Measurements from ENCODE around the gene TTF2. TPM values are rescaled to one million over a fixed set of nuclear protein-coding genes. Genes with fewer than 3 reads are reported as not detected.

Gene TTF2
- total RNA-seq (2014; rRNA removed; shearing (Covaris generic); ENCODE audit: low replicate concordance) = 29.5 and 49.5 TPM in 2 replicates

DNA sequence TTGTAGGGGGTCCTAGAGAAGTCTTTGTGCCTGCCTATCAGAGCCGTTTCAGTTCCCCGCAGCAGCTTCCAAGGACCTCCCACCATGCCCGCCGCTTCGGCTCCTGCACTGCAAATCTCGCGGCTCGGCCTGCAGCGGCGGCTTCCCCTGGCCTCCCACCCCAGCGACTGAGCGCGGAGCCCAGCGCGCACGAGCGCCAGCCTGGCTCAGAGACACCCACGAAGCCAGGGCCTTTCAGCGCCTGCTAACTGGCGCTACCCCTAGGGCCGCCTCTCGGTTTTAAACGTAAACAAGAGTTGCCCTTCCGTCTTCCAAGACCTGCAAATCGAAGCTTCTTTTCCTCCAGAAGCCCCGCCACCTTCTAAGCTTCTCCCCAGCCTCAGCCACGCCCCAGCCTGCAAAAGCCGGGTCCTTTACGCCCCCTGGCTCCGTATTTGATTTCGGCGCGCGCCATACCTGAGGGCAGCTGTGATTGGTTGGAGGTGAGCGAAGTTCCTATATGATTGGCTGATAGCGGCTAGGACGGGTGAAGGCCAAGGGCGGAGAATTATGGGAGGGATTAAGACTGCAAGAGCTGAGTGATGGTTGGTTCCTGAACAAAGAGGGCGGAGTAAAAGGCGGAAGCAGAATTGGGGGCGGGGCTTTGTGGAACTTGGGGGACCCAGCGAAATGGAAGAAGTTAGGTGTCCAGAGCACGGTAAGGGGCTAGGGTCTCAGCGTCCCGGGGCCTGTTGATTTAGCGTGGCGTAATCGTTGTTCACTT is at the start of gene TTF2:
TTF2 (plus strand) TSS at position 649 of the 763 bp plus-strand sequence; CDS start at position 670, 21 bp downstream.
- Histone ChIP-seq H3K9me2 (replicated peaks; ENCODE audit: insufficient read depth, low read length) (no peaks in the 10 kb centered on the region), H3K27me3 (ENCODE audit: low read length) (no peaks in the 10 kb centered on the region), H4K20me1 (ENCODE audit: insufficient read depth, low read depth, low read length) (no peaks in the 10 kb centered on the region), H2AFZ (ENCODE audit: low read length) (peak within 1 kb of the TSS; percentile 90), H3K36me3 (ENCODE audit: insufficient read depth, low read length) (peaks cover 28% of the 10 kb centered on the region), H3K79me2 (ENCODE audit: low read length) (peaks cover 64% of the 10 kb centered on the region), H3K4me1 (ENCODE audit: low read length) (peaks cover 41% of the 10 kb centered on the region), H3K4me3 (ENCODE audit: low read length) (peak within 1 kb of the TSS; percentile 88), H3K9ac (ENCODE audit: low read length) (peak within 1 kb of the TSS; percentile 82), H3K9me3 (ENCODE audit: low read length) (no peaks in the 10 kb centered on the region), H3K27ac (ENCODE audit: low read length) (peak within 1 kb of the TSS; percentile 89), H3K4me2 (ENCODE audit: low read depth, low read length, poor library complexity, severe bottlenecking) (peak within 1 kb of the TSS; percentile 97)
- peak; percentile 99 for DNase-seq

DNA sequence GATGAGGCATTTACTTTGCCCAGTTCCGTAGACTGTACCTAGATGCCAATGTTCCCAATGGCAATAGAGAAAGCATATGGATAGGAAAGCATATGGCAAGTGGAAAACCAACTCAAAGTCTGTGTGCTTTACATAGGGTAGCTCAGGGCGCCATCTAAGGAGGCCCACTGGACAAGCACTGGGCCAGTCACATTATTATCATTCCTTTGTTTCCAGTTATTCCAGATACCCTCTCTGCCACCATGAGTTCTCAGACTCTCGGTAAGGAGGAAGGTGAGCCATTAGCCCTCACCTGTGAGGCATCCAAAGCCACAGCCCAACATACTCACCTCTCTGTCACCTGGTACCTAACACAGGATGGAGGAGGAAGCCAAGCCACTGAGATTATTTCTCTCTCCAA is 48.8 kb upstream of the TTF2 start:
- Histone ChIP-seq H4K20me1 (ENCODE audit: insufficient read depth, low read depth, low read length) (no peaks in the 10 kb centered on the region), H3K9me2 (replicated peaks; ENCODE audit: insufficient read depth, low read length) (no peaks in the 10 kb centered on the region), H3K4me3 (ENCODE audit: low read length) (no peak overlapping the region), H3K4me2 (ENCODE audit: low read depth, low read length, poor library complexity, severe bottlenecking) (no peak overlapping the region), H3K79me2 (ENCODE audit: low read length) (no peaks in the 10 kb centered on the region), H3K9ac (ENCODE audit: low read length) (no peak overlapping the region), H3K9me3 (ENCODE audit: low read length) (no peaks in the 10 kb centered on the region), H3K4me1 (ENCODE audit: low read length) (no peaks in the 10 kb centered on the region), H2AFZ (ENCODE audit: low read length) (no peak overlapping the region), H3K27ac (ENCODE audit: low read length) (no peak overlapping the region), H3K36me3 (ENCODE audit: insufficient read depth, low read length) (no peaks in the 10 kb centered on the region), H3K27me3 (ENCODE audit: low read length) (no peaks in the 10 kb centered on the region)
- no peak for DNase-seq

DNA sequence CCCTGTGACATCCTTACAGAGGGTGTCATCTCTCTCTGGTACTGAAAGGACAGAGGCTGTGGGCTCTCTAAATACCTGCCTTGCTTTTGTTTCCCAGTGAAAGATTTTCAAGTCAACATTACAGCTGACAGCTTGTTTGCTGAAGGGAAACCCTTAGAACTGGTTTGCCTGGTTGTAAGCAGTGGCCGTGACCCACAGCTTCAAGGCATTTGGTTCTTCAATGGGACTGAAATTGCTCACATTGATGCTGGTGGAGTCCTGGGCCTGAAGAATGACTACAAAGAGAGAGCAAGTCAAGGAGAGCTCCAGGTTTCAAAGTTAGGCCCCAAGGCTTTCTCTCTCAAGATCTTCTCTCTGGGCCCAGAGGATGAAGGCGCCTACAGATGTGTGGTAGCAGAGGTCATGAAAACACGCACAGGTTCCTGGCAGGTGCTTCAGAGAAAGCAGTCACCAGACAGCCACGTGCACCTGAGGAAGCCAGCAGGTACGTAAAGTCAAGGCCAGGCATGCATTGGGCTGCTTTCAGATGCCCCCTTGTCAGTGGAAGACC is 46.7 kb upstream of the TTF2 start:
- no peak overlapping the region for H3K4me2 ChIP-seq (ENCODE audit: low read depth, low read length, poor library complexity, severe bottlenecking)
- no peaks in the 10 kb centered on the region for H4K20me1 ChIP-seq (ENCODE audit: insufficient read depth, low read depth, low read length)
- no peaks in the 10 kb centered on the region for H3K27me3 ChIP-seq (ENCODE audit: low read length)
- H3K9ac ChIP-seq (ENCODE audit: low read length) = no peak overlapping the region
- no peaks in the 10 kb centered on the region for H3K9me3 ChIP-seq (ENCODE audit: low read length)
- no peaks in the 10 kb centered on the region for H3K36me3 ChIP-seq (ENCODE audit: insufficient read depth, low read length)
- H3K4me1 ChIP-seq (ENCODE audit: low read length) = no peaks in the 10 kb centered on the region
- H3K9me2 ChIP-seq (replicated peaks; ENCODE audit: insufficient read depth, low read length) = no peaks in the 10 kb centered on the region
- no peaks in the 10 kb centered on the region for H3K79me2 ChIP-seq (ENCODE audit: low read length)
- no peak overlapping the region for H3K27ac ChIP-seq (ENCODE audit: low read length)
- DNase-seq = no peak
- H3K4me3 ChIP-seq (ENCODE audit: low read length) = no peak overlapping the region
- no peak overlapping the region for H2AFZ ChIP-seq (ENCODE audit: low read length)

DNA sequence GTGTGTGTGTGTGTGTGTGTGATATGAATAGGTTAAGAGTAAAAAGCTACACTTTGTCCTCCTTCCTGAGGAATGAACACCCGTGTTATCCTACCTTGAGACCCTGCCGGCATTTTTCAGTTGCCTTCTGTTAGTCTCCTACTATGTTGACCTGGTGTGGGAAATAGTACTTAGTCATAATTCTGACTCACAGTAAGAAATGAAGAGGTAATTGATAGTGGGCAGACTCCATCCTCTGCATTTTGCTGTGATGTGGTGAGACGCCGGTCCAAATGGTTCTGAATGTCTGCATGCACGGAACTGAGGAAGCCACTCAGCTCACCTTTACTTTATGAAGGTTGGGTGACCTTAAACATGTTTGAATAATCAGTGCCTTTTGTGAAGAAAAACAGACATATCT is 45.9 kb upstream of the TTF2 start:
- Histone ChIP-seq H3K9ac (ENCODE audit: low read length) (no peak overlapping the region), H3K27ac (ENCODE audit: low read length) (no peak overlapping the region), H3K4me3 (ENCODE audit: low read length) (no peak overlapping the region), H3K9me3 (ENCODE audit: low read length) (no peaks in the 10 kb centered on the region), H4K20me1 (ENCODE audit: insufficient read depth, low read depth, low read length) (no peaks in the 10 kb centered on the region), H3K4me2 (ENCODE audit: low read depth, low read length, poor library complexity, severe bottlenecking) (no peak overlapping the region), H3K27me3 (ENCODE audit: low read length) (no peaks in the 10 kb centered on the region), H3K4me1 (ENCODE audit: low read length) (no peaks in the 10 kb centered on the region), H2AFZ (ENCODE audit: low read length) (no peak overlapping the region), H3K9me2 (replicated peaks; ENCODE audit: insufficient read depth, low read length) (no peaks in the 10 kb centered on the region), H3K36me3 (ENCODE audit: insufficient read depth, low read length) (no peaks in the 10 kb centered on the region), H3K79me2 (ENCODE audit: low read length) (no peaks in the 10 kb centered on the region)
- no peak for DNase-seq

DNA sequence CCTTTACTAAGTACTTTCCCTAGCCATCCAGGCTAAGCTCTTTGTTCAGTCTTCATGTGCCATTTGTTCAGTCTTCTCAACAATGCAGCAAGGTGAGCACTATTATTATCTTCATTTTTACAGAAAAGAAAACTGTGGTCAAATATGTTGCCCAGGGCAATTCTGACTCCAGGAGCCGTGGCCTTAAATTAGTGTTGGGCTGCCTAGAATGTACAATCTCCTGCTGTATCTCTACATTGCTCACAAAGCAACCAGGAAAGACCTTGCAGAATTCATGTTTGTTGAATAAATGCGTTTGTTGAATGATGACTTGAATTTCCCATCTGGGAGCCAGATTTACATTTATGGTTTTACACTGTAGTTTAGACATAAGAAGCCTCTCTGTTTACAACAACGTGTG is 44.4 kb upstream of the TTF2 start:
- no peaks in the 10 kb centered on the region for H3K36me3 ChIP-seq (ENCODE audit: insufficient read depth, low read length)
- no peak overlapping the region for H3K4me3 ChIP-seq (ENCODE audit: low read length)
- no peak overlapping the region for H2AFZ ChIP-seq (ENCODE audit: low read length)
- H3K9me2 ChIP-seq (replicated peaks; ENCODE audit: insufficient read depth, low read length) = no peaks in the 10 kb centered on the region
- H3K4me1 ChIP-seq (ENCODE audit: low read length) = no peaks in the 10 kb centered on the region
- no peaks in the 10 kb centered on the region for H4K20me1 ChIP-seq (ENCODE audit: insufficient read depth, low read depth, low read length)
- H3K27ac ChIP-seq (ENCODE audit: low read length) = no peak overlapping the region
- no peak overlapping the region for H3K4me2 ChIP-seq (ENCODE audit: low read depth, low read length, poor library complexity, severe bottlenecking)
- no peaks in the 10 kb centered on the region for H3K27me3 ChIP-seq (ENCODE audit: low read length)
- no peak overlapping the region for H3K9ac ChIP-seq (ENCODE audit: low read length)
- H3K9me3 ChIP-seq (ENCODE audit: low read length) = no peaks in the 10 kb centered on the region
- no peaks in the 10 kb centered on the region for H3K79me2 ChIP-seq (ENCODE audit: low read length)
- no peak for DNase-seq

DNA sequence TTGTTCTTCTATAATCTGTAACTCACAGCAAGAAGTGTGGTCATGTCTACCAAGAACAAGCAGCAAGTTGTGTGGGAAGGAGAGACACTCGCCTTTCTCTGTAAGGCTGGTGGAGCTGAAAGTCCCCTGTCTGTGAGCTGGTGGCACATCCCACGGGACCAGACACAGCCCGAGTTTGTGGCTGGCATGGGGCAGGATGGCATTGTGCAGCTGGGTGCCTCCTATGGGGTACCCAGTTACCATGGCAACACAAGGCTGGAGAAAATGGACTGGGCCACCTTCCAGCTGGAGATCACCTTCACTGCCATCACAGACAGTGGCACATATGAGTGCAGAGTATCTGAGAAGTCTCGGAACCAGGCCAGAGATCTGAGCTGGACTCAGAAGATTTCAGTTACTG is 43.1 kb upstream of the TTF2 start:
- Histone ChIP-seq H3K36me3 (ENCODE audit: insufficient read depth, low read length) (no peaks in the 10 kb centered on the region), H3K27me3 (ENCODE audit: low read length) (no peaks in the 10 kb centered on the region), H3K9me2 (replicated peaks; ENCODE audit: insufficient read depth, low read length) (no peaks in the 10 kb centered on the region), H3K9me3 (ENCODE audit: low read length) (no peaks in the 10 kb centered on the region), H3K4me2 (ENCODE audit: low read depth, low read length, poor library complexity, severe bottlenecking) (no peak overlapping the region), H3K27ac (ENCODE audit: low read length) (no peak overlapping the region), H3K4me3 (ENCODE audit: low read length) (no peak overlapping the region), H3K79me2 (ENCODE audit: low read length) (no peaks in the 10 kb centered on the region), H3K4me1 (ENCODE audit: low read length) (no peaks in the 10 kb centered on the region), H4K20me1 (ENCODE audit: insufficient read depth, low read depth, low read length) (no peaks in the 10 kb centered on the region), H2AFZ (ENCODE audit: low read length) (no peak overlapping the region), H3K9ac (ENCODE audit: low read length) (no peak overlapping the region)
- no peak for DNase-seq

DNA sequence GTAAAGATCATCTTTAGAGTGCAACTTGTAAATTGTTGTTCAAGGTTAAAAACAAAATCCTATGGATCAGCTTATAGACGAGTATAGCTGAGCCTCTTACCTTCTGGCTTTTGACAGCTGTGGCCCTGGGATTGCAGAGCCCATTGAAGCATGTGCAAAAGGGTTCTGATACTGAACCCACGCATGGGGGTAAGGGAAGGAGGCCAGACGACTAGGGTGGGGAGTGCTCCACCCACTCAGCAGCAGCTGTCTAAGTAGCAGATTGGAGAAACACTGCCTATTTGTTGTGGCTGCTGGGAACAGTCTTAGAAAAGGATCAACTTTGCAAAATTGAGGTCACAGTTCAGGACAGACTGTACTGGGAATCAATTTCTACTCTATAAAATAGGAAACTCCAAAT is 42.5 kb upstream of the TTF2 start:
- Histone ChIP-seq H3K9ac (ENCODE audit: low read length) (no peak overlapping the region), H3K4me1 (ENCODE audit: low read length) (no peaks in the 10 kb centered on the region), H3K79me2 (ENCODE audit: low read length) (no peaks in the 10 kb centered on the region), H3K4me3 (ENCODE audit: low read length) (no peak overlapping the region), H3K4me2 (ENCODE audit: low read depth, low read length, poor library complexity, severe bottlenecking) (no peak overlapping the region), H3K36me3 (ENCODE audit: insufficient read depth, low read length) (no peaks in the 10 kb centered on the region), H3K9me3 (ENCODE audit: low read length) (no peaks in the 10 kb centered on the region), H3K27ac (ENCODE audit: low read length) (no peak overlapping the region), H3K9me2 (replicated peaks; ENCODE audit: insufficient read depth, low read length) (no peaks in the 10 kb centered on the region), H2AFZ (ENCODE audit: low read length) (no peak overlapping the region), H3K27me3 (ENCODE audit: low read length) (no peaks in the 10 kb centered on the region), H4K20me1 (ENCODE audit: insufficient read depth, low read depth, low read length) (no peaks in the 10 kb centered on the region)
- DNase-seq = no peak

DNA sequence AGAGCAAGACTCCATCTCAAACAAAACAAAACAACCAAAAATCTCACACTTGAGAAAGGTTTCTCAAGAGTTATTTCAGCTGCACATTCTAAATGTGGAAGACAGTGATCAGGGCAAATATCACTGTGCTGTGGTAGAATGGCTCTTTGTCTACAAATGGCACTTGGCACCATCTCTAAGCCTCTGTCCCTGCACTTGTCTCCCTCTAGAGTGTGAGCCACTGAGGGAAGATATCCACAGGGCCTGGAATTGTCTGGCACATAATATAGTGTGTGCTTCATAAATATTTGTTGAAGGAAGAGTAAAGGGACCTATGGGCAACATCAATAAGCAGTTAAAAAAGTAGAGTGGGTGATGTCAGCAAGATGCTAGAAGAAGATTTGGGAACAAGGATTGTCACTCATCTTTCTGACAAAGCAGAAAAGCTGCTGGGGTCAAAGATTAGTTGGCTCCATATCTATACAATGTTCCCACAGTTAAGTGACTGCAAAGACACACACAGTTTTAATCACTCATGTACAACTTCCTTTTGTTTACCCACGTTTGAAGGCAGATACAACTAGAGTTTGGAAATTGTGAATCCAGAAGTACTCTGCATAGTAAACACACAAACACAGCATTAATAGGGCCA is 39.5 kb upstream of the TTF2 start:
- Histone ChIP-seq H3K27ac (ENCODE audit: low read length) (no peak overlapping the region), H3K36me3 (ENCODE audit: insufficient read depth, low read length) (no peaks in the 10 kb centered on the region), H3K4me2 (ENCODE audit: low read depth, low read length, poor library complexity, severe bottlenecking) (no peak overlapping the region), H3K9ac (ENCODE audit: low read length) (no peak overlapping the region), H3K79me2 (ENCODE audit: low read length) (no peaks in the 10 kb centered on the region), H3K4me3 (ENCODE audit: low read length) (no peak overlapping the region), H3K4me1 (ENCODE audit: low read length) (no peaks in the 10 kb centered on the region), H3K9me3 (ENCODE audit: low read length) (no peaks in the 10 kb centered on the region), H4K20me1 (ENCODE audit: insufficient read depth, low read depth, low read length) (no peaks in the 10 kb centered on the region), H2AFZ (ENCODE audit: low read length) (no peak overlapping the region), H3K27me3 (ENCODE audit: low read length) (no peaks in the 10 kb centered on the region), H3K9me2 (replicated peaks; ENCODE audit: insufficient read depth, low read length) (no peaks in the 10 kb centered on the region)
- DNase-seq = no peak

All from Karpas-422 (cell line).